H9 (cell line): ENCODE data around the gene WDR17. TPM values are rescaled to one million over a fixed set of nuclear protein-coding genes. Genes with fewer than 3 reads are reported as not detected.

ENCODE experiments used
- DNase-seq: peaks from one replicate; pipeline ENCODE4 v3.0.0-alpha.2; 2017
- H2AFZ ChIP-seq: one replicate; pipeline ENCODE4 v1.6.1; 2013; ENCODE audit warnings: mild to moderate bottlenecking, low read length, control low read depth, moderate library complexity
- H2AK5ac ChIP-seq: 2 replicates; pipeline ENCODE4 v1.6.1; 2013; ENCODE audit warnings: low read length, control low read depth, mixed read lengths; ENCODE audit not compliant: insufficient read length
- H2BK120ac ChIP-seq: one replicate; pipeline ENCODE4 v1.6.1; 2013; ENCODE audit warnings: low read depth, mild to moderate bottlenecking, low read length, control low read depth, inconsistent platforms; ENCODE audit not compliant: poor library complexity, severe bottlenecking
- H2BK12ac ChIP-seq: 2 replicates; pipeline ENCODE4 v1.6.1; 2013; ENCODE audit warnings: low read length, control low read depth, mixed read lengths, low read depth; ENCODE audit not compliant: insufficient read length
- H2BK15ac ChIP-seq: 2 replicates; pipeline ENCODE4 v1.6.1; 2013; ENCODE audit warnings: low read depth, low read length, control low read depth
- H2BK20ac ChIP-seq: one replicate; pipeline ENCODE4 v1.6.1; 2013; ENCODE audit warnings: low read depth, mild to moderate bottlenecking, low read length, control low read depth, inconsistent platforms; ENCODE audit not compliant: poor library complexity, severe bottlenecking
- H2BK5ac ChIP-seq: 2 replicates; pipeline ENCODE4 v1.6.1; 2013; ENCODE audit warnings: low read length, control low read depth, mixed read lengths; ENCODE audit not compliant: insufficient read length
- H3K14ac ChIP-seq: 2 replicates; pipeline ENCODE4 v1.6.1; 2013; ENCODE audit warnings: low read length, control low read depth; ENCODE audit not compliant: insufficient read depth
- H3K18ac ChIP-seq: 2 replicates; pipeline ENCODE4 v1.6.1; 2013; ENCODE audit warnings: low read depth, mild to moderate bottlenecking, mixed read lengths, low read length, control low read depth; ENCODE audit not compliant: insufficient read length
- H3K23ac ChIP-seq: 2 replicates; pipeline ENCODE4 v1.6.1; 2013; ENCODE audit warnings: low read length, control low read depth, mixed read lengths, low read depth; ENCODE audit not compliant: insufficient read length
- H3K23me2 ChIP-seq: 2 replicates; pipeline ENCODE4 v1.6.1; 2013; ENCODE audit warnings: low read depth, mild to moderate bottlenecking, mixed read lengths, low read length, control low read depth; ENCODE audit not compliant: insufficient read length, poor library complexity, severe bottlenecking
- H3K27ac ChIP-seq: 2 replicates; pipeline ENCODE4 v1.5.1; 2013; ENCODE audit warnings: low read length, control low read depth, mixed read lengths, low read depth; ENCODE audit not compliant: insufficient read length
- H3K27me3 ChIP-seq: 2 replicates; pipeline ENCODE4 v1.6.1; 2013; ENCODE audit warnings: low read length, control low read depth, inconsistent platforms; ENCODE audit not compliant: insufficient read depth
- H3K4ac ChIP-seq: 2 replicates; pipeline ENCODE4 v1.6.1; 2013; ENCODE audit warnings: low read depth, mild to moderate bottlenecking, control low read depth, inconsistent platforms, low read length, moderate library complexity
- H3K4me1 ChIP-seq: 2 replicates; pipeline ENCODE4 v1.6.1; 2013; ENCODE audit warnings: low read length, control low read depth, inconsistent platforms; ENCODE audit not compliant: insufficient read depth
- H3K4me2 ChIP-seq: 2 replicates; pipeline ENCODE4 v1.6.1; 2013; ENCODE audit warnings: low read length, control low read depth, mixed read lengths; ENCODE audit not compliant: insufficient read length, insufficient read depth
- H3K56ac ChIP-seq: 2 replicates; pipeline ENCODE4 v1.6.1; 2013; ENCODE audit warnings: low read depth, mild to moderate bottlenecking, mixed read lengths, low read length, control low read depth; ENCODE audit not compliant: insufficient read length
- H3K79me1 ChIP-seq: 2 replicates; pipeline ENCODE4 v1.6.1; 2013; ENCODE audit warnings: low read depth, mild to moderate bottlenecking, moderate library complexity, low read length, control low read depth, inconsistent platforms; ENCODE audit not compliant: insufficient read depth, poor library complexity, severe bottlenecking
- H3K79me2 ChIP-seq: 2 replicates; pipeline ENCODE4 v1.6.1; 2013; ENCODE audit warnings: low read length, control low read depth, inconsistent platforms; ENCODE audit not compliant: insufficient read depth
- H3K9ac ChIP-seq: 2 replicates; pipeline ENCODE4 v1.6.1; 2013; ENCODE audit warnings: low read length, control low read depth, mixed read lengths; ENCODE audit not compliant: insufficient read length; ENCODE audit errors: extremely low read depth
- H3K9me3 ChIP-seq: one replicate; pipeline ENCODE4 v1.6.1; 2013; ENCODE audit warnings: low read depth, low read length, inconsistent platforms; ENCODE audit not compliant: control insufficient read depth
- H3T11ph ChIP-seq: one replicate; pipeline ENCODE4 v1.6.1; 2013; ENCODE audit warnings: mild to moderate bottlenecking, low read length, control low read depth, inconsistent platforms
- H4K20me1 ChIP-seq: one replicate; pipeline ENCODE4 v1.6.1; 2013; ENCODE audit not compliant: control insufficient read depth, insufficient read length, insufficient read depth
- H4K5ac ChIP-seq: 2 replicates; pipeline ENCODE4 v1.6.1; 2013; ENCODE audit warnings: low read depth, mild to moderate bottlenecking, mixed read lengths, low read length, control low read depth; ENCODE audit not compliant: insufficient read length
- H4K8ac ChIP-seq: replicated peaks from 2 replicates; pipeline ENCODE4 v1.6.1; 2013; ENCODE audit warnings: low read length, control low read depth, mixed read lengths, low read depth; ENCODE audit not compliant: insufficient read length
- H4K91ac ChIP-seq: 2 replicates; pipeline ENCODE4 v1.6.1; 2013; ENCODE audit warnings: low read depth, mild to moderate bottlenecking, moderate library complexity, mixed read lengths, low read length, control low read depth; ENCODE audit not compliant: insufficient read length
- H3K27ac Mint-ChIP-seq, 3 experiments: 2 replicates in 2 of 3; 3 replicates in 1 of 3; pipeline ENCODE4 v1.8.0; 2020 to 2021; ENCODE audit warnings: mixed read lengths in 3 of 3, mild to moderate bottlenecking in 1 of 3, moderate library complexity in 1 of 3
- H3K27me3 Mint-ChIP-seq: 2 replicates; pipeline ENCODE4 v1.8.0; 2021; ENCODE audit warnings: low read depth, mild to moderate bottlenecking, moderate library complexity, mixed read lengths
- H3K36me3 Mint-ChIP-seq, 3 experiments: 2 replicates in 2 of 3; 3 replicates in 1 of 3; pipeline ENCODE4 v1.8.0; 2020 to 2021; ENCODE audit warnings: low read depth in 3 of 3, mixed read lengths in 3 of 3; ENCODE audit not compliant: insufficient read depth in 1 of 3
- H3K4me1 Mint-ChIP-seq, 2 experiments: 2 replicates each; pipeline ENCODE4 v1.8.0; 2020; ENCODE audit warnings: mixed read lengths in 2 of 2
- H3K4me3 Mint-ChIP-seq, 2 experiments: 2 replicates in 1 of 2; 3 replicates in 1 of 2; pipeline ENCODE4 v1.8.0; 2020 to 2021; ENCODE audit warnings: mild to moderate bottlenecking in 2 of 2, mixed read lengths in 2 of 2, moderate library complexity in 1 of 2
- H3K9me3 Mint-ChIP-seq, 2 experiments: 2 replicates in 1 of 2; 3 replicates in 1 of 2; pipeline ENCODE4 v1.8.0; 2020; ENCODE audit warnings: mild to moderate bottlenecking in 2 of 2, mixed read lengths in 2 of 2, moderate library complexity in 1 of 2
- CTCF ChIP-seq: fragments of 200-600 bp; sonication (generic); conservative IDR thresholded peaks from 3 replicates; pipeline ENCODE4 v1.8.0; 2021; ENCODE audit warnings: antibody characterized with exemption, mild to moderate bottlenecking
- total RNA-seq: library from RNA; stranded (reverse); gene quantifications from 2 replicates; pipeline ENCODE4 v1.2.1, GENCODE V29; 2021

Gene WDR17
- total RNA-seq, 1 experiment from 2014 or later = 2.6 TPM

GRCh38 chr4:176077561-176077960 is 11.9 kb downstream of the WDR17 start:
- no peak overlapping the region for H2BK12ac ChIP-seq
- H3K4me3 Mint-ChIP-seq = no peak overlapping the region
- H2BK15ac ChIP-seq = no peak overlapping the region
- TF ChIP-seq CTCF = no peak
- H3K79me1 ChIP-seq = no peaks in the 10 kb centered on the region
- no peaks in the 10 kb centered on the region for H3K36me3 Mint-ChIP-seq
- H3K14ac ChIP-seq = no peak overlapping the region
- no peaks in the 10 kb centered on the region for H3K79me2 ChIP-seq
- H4K20me1 ChIP-seq = no peaks in the 10 kb centered on the region
- no peak overlapping the region for H4K91ac ChIP-seq
- no peak overlapping the region for H2AFZ ChIP-seq
- H2BK20ac ChIP-seq = no peak overlapping the region
- H4K8ac ChIP-seq = no peak overlapping the region
- no peaks in the 10 kb centered on the region for H3K27me3 ChIP-seq
- no peak overlapping the region for H2BK5ac ChIP-seq
- no peak overlapping the region for H3K27ac Mint-ChIP-seq
- no peak overlapping the region for H3K9ac ChIP-seq
- no peak overlapping the region for H3K27ac ChIP-seq
- H3K4ac ChIP-seq = no peak overlapping the region
- no peak overlapping the region for H3T11ph ChIP-seq
- H2AK5ac ChIP-seq = no peak overlapping the region
- no peak overlapping the region for H3K56ac ChIP-seq
- H3K23me2 ChIP-seq = no peaks in the 10 kb centered on the region
- no peak overlapping the region for H4K5ac ChIP-seq
- no peaks in the 10 kb centered on the region for H3K9me3 Mint-ChIP-seq
- no peak overlapping the region for H2BK120ac ChIP-seq
- H3K9me3 ChIP-seq = no peaks in the 10 kb centered on the region
- H3K4me1 ChIP-seq = no peaks in the 10 kb centered on the region
- H3K4me2 ChIP-seq = no peak overlapping the region
- H3K27me3 Mint-ChIP-seq = no peaks in the 10 kb centered on the region
- no peak for DNase-seq
- no peak overlapping the region for H3K18ac ChIP-seq
- no peak overlapping the region for H3K23ac ChIP-seq
- H3K4me1 Mint-ChIP-seq = no peaks in the 10 kb centered on the region
